Endothelial cell of umbilical vein (primary cell): ENCODE data around the gene ATP9B.

Experiments
- CTCF ChIP-seq, 2 donors: IDR thresholded peaks; 1 replicate in 1 of 2; 2 replicates in 1 of 2; pipeline ENCODE4 v1.5.1; 2011; ENCODE audit warnings: low read length in 2 of 2, mild to moderate bottlenecking in 2 of 2, moderate library complexity in 2 of 2, control low read depth in 1 of 2, inconsistent platforms in 1 of 2, low read depth in 1 of 2; ENCODE audit not compliant: insufficient read depth in 1 of 2; ENCODE audit errors: extremely low read depth in 1 of 2
- MYC ChIP-seq: IDR thresholded peaks from one replicate; pipeline ENCODE4 v1.6.1; 2011; ENCODE audit warnings: mild to moderate bottlenecking, low read depth, low read length
- POLR2A ChIP-seq: IDR thresholded peaks from 2 replicates; pipeline ENCODE4 v1.6.1; 2012; ENCODE audit warnings: low read depth, mild to moderate bottlenecking, control low read depth, low read length
- POLR2AphosphoS5 ChIP-seq: IDR thresholded peaks from 2 replicates; pipeline ENCODE4 v1.6.1; 2012; ENCODE audit warnings: low read depth, mild to moderate bottlenecking, control low read depth, low read length, moderate library complexity; ENCODE audit not compliant: insufficient read depth

- TF ChIP-seq POLR2A = no peak
- TF ChIP-seq CTCF (IDR thresholded peaks at IDR 0.05; ENCODE audit: extremely low read depth in 1 of 2, insufficient read depth in 1 of 2, low read depth in 1 of 2, low read length in 2 of 2) = no peak
- TF ChIP-seq MYC = no peak
- no peak for TF ChIP-seq POLR2AphosphoS5
Measured at GRCh38 chr18:79156327-79156726, 87.1 kb downstream of the ATP9B start.
